GM13977 (cell line): ENCODE data around the gene MARVELD3.

Source experiments
- DNase-seq: peaks from one replicate; pipeline ENCODE4 v3.0.0; 2012; ENCODE audit warnings: low spot score
- CTCF ChIP-seq: IDR thresholded peaks from 2 replicates; pipeline ENCODE4 v1.5.1; 2012; ENCODE audit warnings: mild to moderate bottlenecking, control low read depth; ENCODE audit not compliant: insufficient read depth; ENCODE audit errors: extremely low read depth, missing control alignments
- in situ Hi-C: fragments of 300-500 bp; cut with MboI; formaldehyde crosslinking; loops from one replicate; pipeline ENCODE4 v1.12.0; 2022; ENCODE audit warnings: low sequenced_read_pairs, low pct_unique_long_range_greater_than_20kb, mixed read lengths, inconsistent platforms; ENCODE audit not compliant: unreplicated experiment

The MARVELD3 gene

GRCh38 chr16:71671165-71671564 is 45.2 kb downstream of the MARVELD3 start:
- DNase-seq = no peak
- TF ChIP-seq CTCF = no peak
- in situ Hi-C loops = no loop called here

DNA sequence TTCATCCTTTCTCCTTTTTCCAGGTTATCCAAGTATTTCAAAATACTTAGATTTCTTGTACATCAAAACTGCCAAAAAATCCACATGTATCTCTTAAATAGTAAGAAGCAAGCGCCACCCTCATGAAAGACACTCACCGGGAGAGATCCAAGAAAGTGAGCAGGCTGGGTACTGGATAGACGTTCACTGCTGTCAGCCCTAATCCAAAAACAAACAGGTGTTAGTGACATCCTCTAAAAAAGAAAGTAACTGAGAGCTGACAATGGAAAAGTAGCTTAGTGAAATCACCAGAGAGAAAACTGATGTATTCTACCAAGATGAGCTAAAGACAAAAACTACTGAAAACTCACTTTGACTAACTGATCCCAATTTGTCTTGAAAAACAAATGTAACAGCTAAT is 46.1 kb downstream of the MARVELD3 start:
- no peak for TF ChIP-seq CTCF
- in situ Hi-C loops = no loop called here
- DNase-seq = no peak

- no peak for DNase-seq
- no peak for TF ChIP-seq CTCF
- in situ Hi-C loops = no loop called here
Measured at GRCh38 chr16:71672803-71673581, 47.0 kb downstream of the MARVELD3 start.

DNA sequence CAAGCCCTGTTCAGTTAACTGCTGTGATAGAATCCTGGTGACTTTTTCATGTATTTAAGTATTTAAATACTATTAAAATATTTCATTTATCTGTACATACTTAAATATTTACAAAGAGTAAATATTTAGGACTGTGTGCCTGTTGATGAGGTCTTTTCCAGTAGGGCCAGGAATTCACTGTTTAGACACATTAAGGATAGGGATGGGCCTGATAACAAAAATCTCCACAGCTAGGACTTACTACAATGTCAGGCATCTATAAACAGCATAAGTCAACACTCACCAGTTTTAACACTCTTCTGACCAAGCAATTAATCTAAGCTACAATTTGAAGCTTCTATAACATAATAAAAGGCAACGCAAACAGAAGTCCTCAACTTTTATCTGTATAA is 47.6 kb downstream of the MARVELD3 start:
- in situ Hi-C loops = no loop called here
- TF ChIP-seq CTCF = no peak
- no peak for DNase-seq

GRCh38 chr16:71674229-71674628 is 48.2 kb downstream of the MARVELD3 start:
- DNase-seq = no peak
- in situ Hi-C loops = no loop called here
- TF ChIP-seq CTCF = no peak

- in situ Hi-C loops = no loop called here
- no peak for TF ChIP-seq CTCF
- DNase-seq = no peak
Measured at GRCh38 chr16:71675380-71675779, 49.4 kb downstream of the MARVELD3 start.
